GM11168 (cell line): ENCODE results near the gene KIF1B.
"Not testable (repeated sequence)": the region's sequence is repeated elsewhere in the genome, so short reads cannot be mapped to it uniquely, and the experiment has no call there.

Experiments used
- in situ Hi-C: fragments of 300-500 bp; cut with MboI; formaldehyde crosslinking; loops from one replicate; pipeline ENCODE4 v1.12.0; 2022; ENCODE audit warnings: low sequenced_read_pairs; ENCODE audit not compliant: unreplicated experiment

KIF1B gene

GRCh38 chr1:10415967-10416366, 205.6 kb downstream of the KIF1B start:
- in situ Hi-C loops = not testable (repeated sequence)

- in situ Hi-C loops = not testable (repeated sequence)
Measured at GRCh38 chr1:10418741-10419140, 208.4 kb downstream of the KIF1B start.

GRCh38 chr1:10419351-10419750, 209.0 kb downstream of the KIF1B start:
- in situ Hi-C loops = no loop called here

GRCh38 chr1:10421637-10422036, 211.3 kb downstream of the KIF1B start:
- in situ Hi-C loops = no loop called here

DNA sequence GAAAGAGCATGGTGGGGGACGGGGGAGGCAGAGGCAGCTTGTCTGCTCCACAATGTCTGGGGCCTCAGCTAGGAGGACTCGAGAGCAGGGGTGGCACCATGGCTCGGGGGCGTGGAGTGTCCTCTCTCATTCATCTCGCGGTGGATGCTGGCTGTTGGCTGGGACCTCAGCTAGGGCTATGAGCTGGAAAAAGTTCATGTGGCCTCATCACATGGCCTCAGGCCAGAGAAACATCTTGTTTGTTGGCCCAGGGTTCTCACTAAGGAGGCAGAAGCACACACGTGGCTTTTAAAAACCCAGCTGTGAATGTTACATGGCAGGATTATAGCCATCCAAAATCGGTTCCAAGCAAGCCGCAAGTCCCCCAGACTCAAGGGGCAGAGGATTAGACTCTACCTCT, 213.7 kb downstream of the KIF1B start:
- in situ Hi-C loops = no loop called here

DNA sequence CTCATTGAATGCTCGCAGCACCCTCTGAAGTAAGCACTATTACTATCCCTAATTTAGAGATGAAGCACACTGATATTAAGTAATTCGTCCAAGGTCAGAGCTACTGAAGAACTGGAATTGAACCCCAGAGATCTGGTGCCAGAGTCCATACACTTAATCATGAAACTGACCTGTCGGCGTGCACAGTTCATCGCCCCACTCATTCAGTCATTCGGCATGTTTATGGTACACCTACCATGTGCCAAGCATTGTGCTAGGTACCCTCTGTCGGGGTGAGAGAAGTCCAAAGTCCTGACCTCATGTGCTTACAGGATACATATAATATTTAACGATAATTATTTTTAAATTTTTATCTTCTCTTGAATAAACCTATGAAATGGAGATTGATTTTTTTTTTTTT, 214.3 kb downstream of the KIF1B start:
- in situ Hi-C loops = no loop called here

DNA sequence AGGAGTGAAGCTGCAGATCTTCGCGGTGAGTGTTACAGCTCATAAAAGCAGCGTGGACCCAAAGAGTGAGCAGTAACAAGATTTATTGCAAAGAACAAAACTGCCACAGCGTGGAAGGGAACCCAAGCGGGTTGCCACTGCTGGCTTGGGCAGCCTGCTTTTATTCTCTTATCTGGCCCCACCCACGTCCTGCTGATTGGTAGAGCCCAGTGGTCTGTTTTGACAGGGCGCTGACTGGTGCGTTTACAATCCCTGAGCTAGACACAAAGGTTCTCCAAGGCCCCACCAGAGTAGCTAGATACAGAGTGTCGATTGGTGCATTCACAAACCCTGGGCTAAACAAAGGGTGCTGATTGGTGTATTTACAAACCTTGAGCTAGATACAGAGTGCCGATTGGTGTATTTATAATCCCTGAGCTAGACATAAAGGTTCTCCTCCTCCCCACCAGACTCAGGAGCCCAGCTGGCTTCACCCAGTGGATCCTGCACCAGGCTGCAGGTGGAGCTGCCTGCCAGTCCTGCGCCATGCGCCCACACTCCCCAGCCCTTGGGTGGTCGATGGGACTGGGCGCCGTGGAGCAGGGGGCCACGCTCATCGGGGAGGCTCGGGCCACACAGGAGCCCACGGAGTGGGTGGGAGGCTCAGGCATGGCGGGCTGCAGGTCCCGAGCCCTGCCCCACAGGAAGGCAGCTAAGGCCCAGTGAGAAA, 215.6 kb downstream of the KIF1B start:
- in situ Hi-C loops = not testable (repeated sequence)

- in situ Hi-C loops = not testable (repeated sequence)
Measured at GRCh38 chr1:10426535-10426848, 216.1 kb downstream of the KIF1B start.

GRCh38 chr1:10428984-10429383, 218.6 kb downstream of the KIF1B start:
- in situ Hi-C loops = no loop called here

- in situ Hi-C loops = loop anchor here (5.0 kb wide), 1 partner anchor 62 kb away; no protein-coding TSS in a partner anchor
Measured at GRCh38 chr1:10429868-10430215, 219.5 kb downstream of the KIF1B start.

DNA sequence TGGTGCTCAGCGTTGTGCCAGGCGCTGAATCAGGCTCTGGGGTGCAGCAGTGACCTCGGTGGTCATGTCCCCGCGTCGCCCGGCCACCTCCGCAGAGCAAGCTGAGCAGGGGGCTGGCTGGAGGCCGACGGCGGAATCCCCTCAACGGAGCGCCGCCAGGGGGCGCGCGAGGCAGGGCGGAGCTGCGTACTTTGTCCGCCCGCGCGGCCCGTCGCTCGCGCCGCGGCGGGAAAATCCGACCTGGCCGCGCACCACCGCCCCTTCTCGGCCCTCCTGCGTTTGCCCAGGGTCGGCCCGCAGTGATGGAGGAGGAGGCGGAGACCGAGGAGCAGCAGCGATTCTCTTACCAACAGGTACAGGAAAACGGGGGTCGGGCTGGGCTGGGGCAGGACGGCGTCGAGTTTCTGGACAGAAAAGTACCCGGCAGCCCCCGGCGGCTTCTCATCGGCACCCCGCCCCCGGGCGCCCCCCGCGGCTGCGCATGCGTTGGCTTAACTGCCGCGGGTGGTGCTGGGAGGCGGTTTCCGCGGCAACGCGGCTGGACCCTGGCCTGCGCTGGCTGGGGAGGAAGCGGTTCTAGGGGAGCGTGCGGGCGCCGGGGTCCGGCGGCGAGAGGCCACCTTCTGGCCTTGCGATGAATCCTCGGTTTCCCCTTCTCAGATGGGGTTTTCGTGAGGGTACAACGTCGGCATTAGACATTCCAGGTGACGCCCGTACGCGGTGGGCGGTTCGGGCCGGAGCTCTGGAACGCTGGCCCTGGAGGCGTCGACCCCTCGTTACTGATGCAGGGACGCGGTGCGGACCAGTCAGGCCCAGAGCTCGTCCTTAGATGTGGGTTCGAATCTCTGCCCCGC, 220.1 kb downstream of the KIF1B start, which contains the start of gene CENPS:
CENPS (plus strand) TSS at position 218 of the 854 bp plus-strand sequence; CDS start at position 303, 85 bp downstream.
- in situ Hi-C loops = loop anchor here (5.0 kb wide), 1 partner anchor 62 kb away; no protein-coding TSS in a partner anchor
